HG02981 (cell line): Measurements from ENCODE around the gene RBM4.

Experiments
- ATAC-seq: cut with Tn5 transposase; IDR thresholded peaks from one replicate; pipeline ENCODE4 v1.9.1; 2021; ENCODE audit warnings: mild to moderate bottlenecking, moderate library complexity; ENCODE audit not compliant: unreplicated experiment

The RBM4 gene

DNA sequence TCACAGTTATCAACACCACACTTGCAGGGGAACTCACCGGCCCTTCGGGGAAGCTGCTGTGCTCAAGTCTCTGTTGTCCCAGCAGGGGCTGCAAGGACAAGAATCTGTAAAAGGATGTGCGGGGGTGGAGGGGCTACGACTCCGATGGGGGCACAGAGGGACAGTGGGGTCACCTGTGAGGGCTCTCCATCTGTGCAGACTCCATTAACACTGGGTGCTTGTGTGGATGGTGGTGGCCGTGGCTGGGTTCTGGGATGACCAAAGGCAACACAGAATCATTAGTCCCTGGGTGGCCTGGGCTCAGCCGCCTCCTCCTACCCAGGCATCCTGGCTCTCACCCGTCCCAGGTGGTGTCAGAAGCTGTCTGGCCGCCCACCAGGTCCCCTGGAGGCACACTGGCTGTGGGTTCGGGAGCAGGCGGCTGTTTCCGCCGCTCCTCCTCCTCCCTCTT, 49.4 kb downstream of the RBM4 start:
- ATAC-seq = no peak

DNA sequence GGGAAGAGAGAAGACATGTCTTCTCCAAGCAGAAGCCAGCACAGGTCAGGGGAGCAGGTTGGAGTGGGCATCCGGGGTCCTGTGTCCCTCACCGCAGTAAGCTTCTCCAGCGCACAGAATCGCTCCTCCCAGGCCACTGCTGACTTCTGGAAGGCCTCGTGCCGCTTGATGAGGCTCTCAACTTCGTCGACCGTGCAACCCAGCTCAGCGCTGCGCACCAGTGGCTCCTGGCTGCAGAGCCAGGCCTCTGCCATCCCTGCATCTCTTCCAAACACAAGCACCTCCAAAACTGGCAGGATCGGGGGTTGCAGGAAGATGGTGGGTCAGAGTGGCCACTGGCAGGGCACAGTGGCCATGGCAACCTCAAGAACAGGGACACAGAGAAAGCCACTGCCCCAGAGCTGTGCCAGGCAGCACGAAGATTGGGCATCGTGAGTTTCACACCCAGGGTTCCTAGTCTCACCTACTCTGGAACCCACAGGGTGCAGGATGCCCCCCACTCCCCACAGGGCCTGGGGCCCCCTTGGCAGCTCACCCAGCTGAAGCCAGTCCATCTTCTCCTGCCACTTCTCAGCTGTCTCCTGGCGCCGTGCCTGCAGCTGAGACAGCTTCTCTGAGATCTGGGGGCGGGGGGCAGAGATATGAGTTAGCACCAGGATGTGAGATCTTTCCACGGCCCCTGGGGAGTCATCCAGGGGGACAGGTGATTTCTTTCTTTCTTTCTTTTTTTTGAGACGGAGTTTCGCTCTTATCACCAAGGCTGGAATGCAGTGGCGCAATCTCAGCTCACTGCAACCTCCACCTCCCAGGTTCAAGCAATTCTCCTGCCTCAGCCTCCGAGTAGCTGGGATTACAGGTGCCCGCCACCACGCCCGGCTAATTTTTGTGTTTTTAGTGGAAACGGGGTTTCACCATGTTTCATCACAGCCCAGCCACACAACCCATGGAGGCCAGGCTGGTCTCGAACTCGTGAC, 50.3 kb downstream of the RBM4 start:
- ATAC-seq = no peak

DNA sequence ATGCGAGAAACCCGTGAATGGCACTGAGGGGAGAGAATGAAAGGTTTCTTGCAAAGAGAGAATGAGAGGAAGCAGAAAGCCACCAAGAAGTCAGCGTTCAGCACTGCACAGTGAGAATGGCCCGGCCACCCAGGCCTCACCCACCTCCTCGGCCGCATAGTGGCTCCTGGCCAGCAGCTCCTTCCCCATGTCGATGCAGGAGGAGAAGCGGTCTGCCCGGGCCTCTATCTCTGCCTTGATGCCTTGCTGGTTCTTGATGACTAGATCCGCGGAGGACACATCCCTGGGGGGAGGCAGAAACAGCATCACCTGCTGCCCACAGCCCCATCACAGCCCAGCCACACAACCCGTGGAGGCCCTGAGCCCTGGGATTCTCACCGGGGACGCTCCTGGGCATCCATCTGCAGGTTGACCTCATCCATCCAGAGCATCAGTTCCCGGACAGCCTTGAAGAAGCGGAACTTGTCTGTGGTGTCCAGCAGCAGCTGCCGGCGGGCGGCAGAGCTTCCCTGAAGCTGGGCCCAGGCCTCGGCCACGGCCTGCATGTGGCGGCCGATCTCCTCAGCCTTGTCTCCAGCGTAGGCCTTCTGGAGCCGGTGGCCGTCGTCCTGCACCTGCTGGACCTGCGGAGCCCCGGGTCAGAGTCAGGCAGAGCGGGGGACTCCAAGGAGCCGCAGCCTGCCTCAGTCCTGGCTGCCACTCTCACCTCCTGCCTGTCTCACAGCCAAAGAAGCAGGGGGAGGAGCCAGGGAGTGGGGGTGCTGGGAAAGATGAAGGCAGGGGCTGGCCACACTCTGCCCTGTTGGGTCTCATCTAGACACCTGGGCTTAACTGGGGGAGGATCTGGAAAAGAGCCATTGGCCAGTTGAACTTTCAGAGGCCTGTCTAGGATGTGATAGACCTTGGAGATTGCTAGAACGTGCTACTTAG, 51.4 kb downstream of the RBM4 start:
- no peak for ATAC-seq

DNA sequence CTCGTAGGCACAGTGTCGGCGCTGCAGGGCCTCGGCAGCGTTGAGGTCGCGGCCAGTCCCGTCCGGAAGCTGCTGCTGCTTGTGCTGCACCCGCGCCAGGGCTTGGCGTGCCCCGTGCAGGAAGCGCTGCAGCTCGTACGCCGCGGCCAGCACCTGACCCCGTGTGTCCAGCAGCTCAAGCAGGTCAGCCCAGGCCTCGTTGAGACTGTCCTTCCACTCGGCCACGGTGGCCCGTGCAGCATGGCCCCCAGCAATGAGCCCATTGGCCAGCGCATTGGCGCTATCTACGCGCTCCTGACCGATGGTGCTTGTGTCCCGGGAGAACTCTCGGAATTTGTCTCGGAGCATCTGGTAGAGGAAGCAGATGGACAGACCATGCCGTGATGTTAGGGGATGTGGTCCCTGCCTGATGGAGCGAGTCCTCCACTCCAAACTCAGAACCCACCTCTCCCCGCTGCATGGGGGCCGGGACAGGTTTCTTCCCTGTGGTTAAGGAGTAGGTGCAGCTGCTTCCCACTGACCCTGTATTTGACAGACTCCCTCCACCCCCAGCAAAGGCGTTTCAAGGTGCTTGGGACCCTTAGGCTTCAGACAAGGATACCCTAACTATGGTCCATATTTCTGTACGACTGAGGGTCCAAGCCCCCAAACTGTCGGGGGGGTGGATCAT, 52.9 kb downstream of the RBM4 start:
- no peak for ATAC-seq

DNA sequence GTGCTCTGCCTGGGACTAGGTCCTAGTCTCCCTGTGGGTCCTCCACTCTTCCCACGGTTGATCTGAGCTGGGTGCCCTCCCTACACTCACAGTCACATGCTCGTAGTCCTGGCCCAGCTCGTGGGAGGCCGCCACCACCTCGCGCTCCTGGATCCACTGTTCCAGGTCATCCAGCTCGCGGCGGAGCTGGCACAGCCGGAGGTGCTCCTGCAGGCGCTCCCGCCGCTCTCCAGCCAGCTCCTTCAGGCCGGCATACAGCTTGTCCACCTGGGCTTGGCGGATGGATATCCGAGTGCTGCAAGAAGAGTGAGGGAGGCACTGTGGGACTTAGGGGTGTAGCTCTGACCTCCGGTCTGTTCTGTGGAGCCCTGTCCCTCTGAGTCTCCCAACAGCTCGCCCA, 53.9 kb downstream of the RBM4 start:
- no peak for ATAC-seq

DNA sequence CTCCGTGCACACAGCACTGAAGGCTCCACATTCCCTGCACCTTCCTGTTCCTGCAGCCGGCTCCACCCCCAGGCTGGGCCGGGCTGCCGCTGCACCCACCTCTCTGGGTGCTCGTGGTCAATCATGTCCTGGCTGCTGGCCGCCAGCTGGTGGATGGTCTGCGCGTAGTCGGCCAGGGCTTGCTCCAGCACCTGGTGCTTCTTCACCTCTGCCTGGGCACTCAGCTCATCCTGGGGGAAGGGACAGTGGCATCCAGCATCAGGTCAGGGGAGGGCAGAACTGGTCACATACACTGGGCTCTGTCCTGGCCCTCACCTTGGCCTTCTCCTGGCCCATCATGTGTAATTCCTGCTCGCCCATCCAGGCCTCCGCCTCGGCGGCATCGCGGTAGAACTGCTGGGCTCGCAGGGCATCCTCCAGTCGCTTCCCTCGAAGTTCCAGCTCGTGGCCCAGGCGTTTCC, 54.4 kb downstream of the RBM4 start:
- no peak for ATAC-seq

DNA sequence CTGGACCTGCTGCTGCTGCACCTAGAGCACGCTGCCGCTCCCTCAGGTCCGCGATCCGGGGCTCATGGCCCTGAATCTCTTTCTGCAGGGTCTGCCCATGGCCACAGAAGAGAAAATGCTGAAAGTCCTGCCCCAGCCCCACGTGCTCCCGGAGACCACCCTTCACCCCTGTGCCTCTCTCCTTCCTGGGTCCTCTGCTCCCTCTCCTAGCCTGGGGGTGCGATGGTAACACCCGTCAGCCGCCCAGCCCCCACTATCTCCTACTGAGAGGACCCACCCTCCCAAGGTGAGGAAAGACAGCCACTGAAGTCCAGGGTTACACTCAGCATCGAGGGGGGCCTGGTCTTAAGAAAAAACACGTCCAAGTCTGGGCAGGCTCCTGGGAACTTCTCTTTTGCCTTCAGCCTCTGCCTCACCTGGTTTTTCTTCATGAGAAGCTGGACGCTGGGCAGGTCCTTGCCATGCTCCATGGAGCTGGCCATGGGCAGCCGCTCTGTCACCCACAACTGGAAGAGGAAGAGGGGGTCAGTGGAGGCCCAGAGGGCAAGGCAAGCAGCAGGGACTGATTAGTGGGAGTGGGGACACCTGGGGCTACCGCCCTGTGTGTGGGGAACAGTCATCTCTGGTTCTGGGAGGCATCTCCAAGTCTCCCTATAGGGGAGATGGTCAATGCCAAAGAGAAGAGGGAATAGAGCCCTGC, 55.0 kb downstream of the RBM4 start:
- no peak for ATAC-seq

DNA sequence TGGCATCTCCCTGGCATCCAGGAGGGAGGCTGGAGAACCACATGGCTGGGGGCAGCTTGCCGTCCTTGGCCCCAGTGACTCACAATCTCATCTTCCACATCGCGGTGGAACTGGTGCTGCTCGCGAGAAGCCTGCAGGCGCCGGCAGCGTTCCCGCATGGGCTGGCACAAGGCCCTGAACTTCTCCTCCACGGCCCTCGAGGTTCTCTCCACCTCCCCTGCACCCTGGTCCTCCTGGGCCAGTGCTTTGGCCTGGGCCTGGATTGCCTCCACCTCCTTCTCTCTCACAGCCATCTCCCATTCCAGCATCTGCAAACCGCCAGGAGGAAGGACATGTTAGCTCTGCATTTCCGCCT, 55.5 kb downstream of the RBM4 start:
- no peak for ATAC-seq

DNA sequence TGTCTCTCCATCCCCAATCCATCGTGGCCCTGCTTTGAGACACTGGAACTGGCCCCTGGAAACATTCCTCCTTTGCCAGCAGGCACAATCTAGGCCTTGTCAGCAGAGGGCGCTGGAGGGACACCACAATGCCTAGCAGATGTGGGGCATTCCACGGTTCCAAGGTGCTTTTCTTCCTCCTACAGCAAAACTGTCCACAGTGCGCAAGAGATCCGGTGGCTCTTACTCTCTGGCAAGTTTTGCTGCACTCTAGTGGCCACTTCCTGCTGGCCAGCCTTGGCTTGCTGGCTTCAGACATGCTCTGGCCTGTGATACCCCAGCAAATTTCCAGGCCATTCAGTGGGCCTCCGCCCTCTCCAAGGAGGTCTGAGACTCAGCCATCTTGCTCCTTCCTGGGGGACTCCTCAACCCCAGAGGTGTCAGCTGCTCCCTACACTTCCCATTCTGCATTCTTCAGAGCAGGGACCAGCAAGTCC, 56.3 kb downstream of the RBM4 start:
- ATAC-seq = no peak
